ENCODE results near the gene TMEM88.

TMEM88 gene

GRCh38 chr17:7894226-7894625, 39.4 kb downstream of the TMEM88 start:
- no peak for DNase-seq (ENCODE audit: extremely low spot score)
- ChIA-PET POLR2A (no interaction called here), CTCF (interaction anchor here (1.5 kb wide), 1 partner anchor 11 kb away, joined by 4 read pairs; no protein-coding TSS in a partner anchor)
- TF ChIP-seq, protein P1, sequence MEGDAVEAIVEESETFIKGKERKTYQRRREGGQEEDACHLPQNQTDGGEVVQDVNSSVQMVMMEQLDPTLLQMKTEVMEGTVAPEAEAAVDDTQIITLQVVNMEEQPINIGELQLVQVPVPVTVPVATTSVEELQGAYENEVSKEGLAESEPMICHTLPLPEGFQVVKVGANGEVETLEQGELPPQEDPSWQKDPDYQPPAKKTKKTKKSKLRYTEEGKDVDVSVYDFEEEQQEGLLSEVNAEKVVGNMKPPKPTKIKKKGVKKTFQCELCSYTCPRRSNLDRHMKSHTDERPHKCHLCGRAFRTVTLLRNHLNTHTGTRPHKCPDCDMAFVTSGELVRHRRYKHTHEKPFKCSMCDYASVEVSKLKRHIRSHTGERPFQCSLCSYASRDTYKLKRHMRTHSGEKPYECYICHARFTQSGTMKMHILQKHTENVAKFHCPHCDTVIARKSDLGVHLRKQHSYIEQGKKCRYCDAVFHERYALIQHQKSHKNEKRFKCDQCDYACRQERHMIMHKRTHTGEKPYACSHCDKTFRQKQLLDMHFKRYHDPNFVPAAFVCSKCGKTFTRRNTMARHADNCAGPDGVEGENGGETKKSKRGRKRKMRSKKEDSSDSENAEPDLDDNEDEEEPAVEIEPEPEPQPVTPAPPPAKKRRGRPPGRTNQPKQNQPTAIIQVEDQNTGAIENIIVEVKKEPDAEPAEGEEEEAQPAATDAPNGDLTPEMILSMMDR (IDR thresholded peaks at IDR 0.05; ENCODE audit: control extremely low read depth, extremely low read depth, low read depth, missing control alignments): no peak

DNA sequence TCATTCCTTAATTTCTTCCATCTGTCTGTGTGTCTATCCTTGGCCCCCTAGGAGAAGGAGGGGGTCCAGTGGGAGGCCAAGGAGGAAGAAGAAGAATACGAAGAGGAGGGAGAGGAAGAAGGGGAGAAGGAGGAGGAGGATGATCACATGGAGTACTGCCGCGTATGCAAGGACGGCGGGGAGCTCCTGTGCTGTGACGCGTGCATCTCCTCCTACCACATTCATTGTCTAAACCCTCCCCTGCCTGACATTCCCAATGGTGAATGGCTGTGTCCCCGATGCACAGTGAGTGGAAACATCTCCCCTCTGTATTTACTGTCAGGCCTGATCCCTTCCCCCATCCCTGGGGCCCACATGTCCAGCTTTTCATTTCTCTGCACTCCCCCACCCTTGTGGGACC, 40.0 kb downstream of the TMEM88 start:
- TF ChIP-seq, protein P1 (IDR thresholded peaks at IDR 0.05; ENCODE audit: control extremely low read depth, extremely low read depth, low read depth, missing control alignments): no peak
- DNase-seq (ENCODE audit: extremely low spot score): no peak
- POLR2A ChIA-PET: no interaction called here
- CTCF ChIA-PET: interaction anchor here (1.5 to 4.0 kb wide), 2 partner anchors 12 to 16 kb away, joined by 4 to 14 read pairs; no protein-coding TSS in a partner anchor

GRCh38 chr17:7897090-7897489, 42.2 kb downstream of the TMEM88 start:
- no peak for DNase-seq (ENCODE audit: extremely low spot score)
- TF ChIP-seq, protein P1 (IDR thresholded peaks at IDR 0.05; ENCODE audit: control extremely low read depth, extremely low read depth, low read depth, missing control alignments): no peak
- ChIA-PET POLR2A (no interaction called here), CTCF (interaction anchor here (1.3 to 4.1 kb wide), 9 partner anchors 14 to 160 kb away, joined by 3 to 24 read pairs (median 6); partner anchors contain the start of gene RNF227)

- TF ChIP-seq, protein P1 (IDR thresholded peaks at IDR 0.05; ENCODE audit: control extremely low read depth, extremely low read depth, low read depth, missing control alignments): no peak
- ChIA-PET POLR2A (no interaction called here), CTCF (interaction anchor here (0.8 to 4.1 kb wide), 13 partner anchors 14 to 176 kb away, joined by 3 to 24 read pairs (median 5); partner anchors contain the start of gene RNF227)
- no peak for DNase-seq (ENCODE audit: extremely low spot score)
Measured at GRCh38 chr17:7897773-7898172, 42.9 kb downstream of the TMEM88 start.

GRCh38 chr17:7903154-7904103, 48.6 kb downstream of the TMEM88 start:
- DNase-seq (ENCODE audit: extremely low spot score): no peak
- TF ChIP-seq, protein P1 (IDR thresholded peaks at IDR 0.05; ENCODE audit: control extremely low read depth, extremely low read depth, low read depth, missing control alignments): no peak
- POLR2A ChIA-PET: no interaction called here
- CTCF ChIA-PET: interaction anchor here (1.3 to 5.0 kb wide), 3 partner anchors 9 to 154 kb away, joined by 4 to 23 read pairs (median 16); no protein-coding TSS in a partner anchor

All from GM10248 (cell line).